Ishikawa (cell line): ENCODE data around the gene HOMER2.

ENCODE experiments used
- CEBPB ChIP-seq: IDR thresholded peaks from 2 replicates; pipeline ENCODE4 v1.6.1; 2012
- CREB1 ChIP-seq: IDR thresholded peaks from 2 replicates; pipeline ENCODE4 v1.6.1; 2012; ENCODE audit warnings: low read depth
- EP300 ChIP-seq: IDR thresholded peaks from 2 replicates; pipeline ENCODE4 v1.6.1; 2012; ENCODE audit warnings: borderline replicate concordance
- FOXM1 ChIP-seq: IDR thresholded peaks from 2 replicates; pipeline ENCODE4 v1.6.1; 2012; ENCODE audit warnings: low read depth, borderline replicate concordance
- MAX ChIP-seq: IDR thresholded peaks from 2 replicates; pipeline ENCODE4 v1.6.1; 2012
- RAD21 ChIP-seq: IDR thresholded peaks from 2 replicates; pipeline ENCODE4 v1.6.1; 2012; ENCODE audit warnings: low read depth
- REST ChIP-seq: IDR thresholded peaks from 2 replicates; pipeline ENCODE4 v1.6.1; 2012; ENCODE audit warnings: low read depth, mild to moderate bottlenecking
- YY1 ChIP-seq: IDR thresholded peaks from 2 replicates; pipeline ENCODE4 v1.6.1; 2012; ENCODE audit warnings: low read depth
- ZBTB7A ChIP-seq: IDR thresholded peaks from 2 replicates; pipeline ENCODE4 v1.6.1; 2012; ENCODE audit warnings: low read depth

GRCh38 chr15:82910721-82911120 lies 41.8 kb downstream of the HOMER2 start:
- TF ChIP-seq EP300: no peak
- no peak for TF ChIP-seq CEBPB
- TF ChIP-seq MAX: no peak
- no peak for TF ChIP-seq ZBTB7A
- TF ChIP-seq FOXM1: no peak
- no peak for TF ChIP-seq CREB1
- no peak for TF ChIP-seq YY1
- no peak for TF ChIP-seq REST
- TF ChIP-seq RAD21: no peak
